Glomerular visceral epithelial cell (primary cell): Measurements from ENCODE around the gene PITX1.
"Not testable (repeated sequence)": the region's sequence is repeated elsewhere in the genome, so short reads cannot be mapped to it uniquely, and the experiment has no call there.

Source experiments
- DNase-seq: peaks from one replicate; pipeline ENCODE4 v3.0.0-alpha.2; 2016; ENCODE audit errors: extremely low spot score

Gene PITX1

GRCh38 chr5:135033901-135034235, at the start of gene PITX1:
TSS of gene PITX1 (minus strand) at chr5:135034228. CDS start at chr5:135033881, 347 bp downstream.
- DNase-seq: peak; percentile 16

GRCh38 chr5:135083334-135083733, 49.3 kb upstream of the PITX1 start:
- not testable (repeated sequence) for DNase-seq

DNA sequence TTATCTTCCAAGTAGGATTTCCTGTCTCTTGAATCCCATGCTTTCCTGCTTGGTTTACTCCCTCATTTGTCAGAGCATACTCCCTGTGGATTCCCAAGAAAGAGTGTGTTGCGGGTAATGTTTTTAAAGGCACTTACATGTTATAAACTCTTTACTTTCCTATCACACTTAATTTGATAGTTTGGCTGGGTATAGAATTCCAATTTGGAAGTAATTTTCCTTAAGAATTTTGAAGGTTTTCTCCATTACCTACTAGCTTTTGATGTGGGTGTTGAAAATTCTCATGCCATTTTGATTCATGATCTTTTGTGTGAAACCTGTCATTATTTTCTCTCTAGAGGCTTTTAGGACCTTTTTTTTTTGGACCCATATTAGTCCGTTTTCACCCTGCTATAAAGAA, 47.2 kb upstream of the PITX1 start:
- no peak for DNase-seq

DNA sequence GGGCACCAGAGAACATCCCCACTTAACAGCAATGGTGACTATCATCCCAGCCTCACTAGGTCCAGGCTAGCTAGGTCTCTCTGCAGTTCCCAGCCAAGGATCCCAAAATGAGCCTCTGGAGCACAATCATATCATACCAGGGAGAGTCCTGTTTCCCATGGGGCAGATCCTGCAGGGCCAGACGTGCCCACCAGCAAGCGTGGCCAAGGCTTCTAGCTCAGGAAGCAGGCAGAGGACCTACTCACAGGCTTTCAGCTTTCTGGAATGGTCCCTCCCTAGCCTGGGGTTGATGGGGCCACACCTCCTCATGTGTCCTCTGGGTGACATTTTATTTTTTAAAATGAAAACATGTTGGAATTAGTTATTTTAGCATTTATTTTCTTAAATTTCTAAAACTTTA, 45.7 kb upstream of the PITX1 start:
- DNase-seq: no peak

DNA sequence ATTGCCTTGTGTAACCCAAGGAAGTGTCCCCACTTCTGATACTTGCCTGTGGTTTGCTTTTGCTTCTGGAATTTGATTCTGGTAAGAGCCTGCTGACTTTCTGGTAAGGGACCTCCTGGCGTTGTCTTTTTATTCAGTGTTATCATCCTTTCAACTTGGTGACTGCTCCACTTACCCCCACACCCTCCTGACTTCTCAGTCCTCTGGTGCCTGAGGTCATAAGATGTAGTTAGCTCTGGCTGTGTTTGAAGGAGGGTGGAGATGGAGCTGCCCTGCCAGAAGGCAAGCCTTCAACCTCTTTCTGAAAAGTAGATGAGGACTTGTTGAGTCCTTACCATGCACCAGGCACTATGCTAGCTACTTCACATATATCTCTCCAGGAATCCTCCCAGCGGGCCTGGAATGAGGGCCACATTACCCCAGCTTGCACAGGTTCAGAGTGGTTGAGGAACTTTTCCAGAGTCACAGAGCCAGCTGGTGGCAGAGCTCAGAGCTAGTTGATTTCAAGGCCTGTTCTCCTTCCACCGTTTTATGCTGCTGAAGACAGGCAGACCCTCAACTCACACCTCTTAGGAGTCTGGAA, 45.2 kb upstream of the PITX1 start:
- DNase-seq: no peak

GRCh38 chr5:135076801-135077200, 42.8 kb upstream of the PITX1 start:
- no peak for DNase-seq

DNA sequence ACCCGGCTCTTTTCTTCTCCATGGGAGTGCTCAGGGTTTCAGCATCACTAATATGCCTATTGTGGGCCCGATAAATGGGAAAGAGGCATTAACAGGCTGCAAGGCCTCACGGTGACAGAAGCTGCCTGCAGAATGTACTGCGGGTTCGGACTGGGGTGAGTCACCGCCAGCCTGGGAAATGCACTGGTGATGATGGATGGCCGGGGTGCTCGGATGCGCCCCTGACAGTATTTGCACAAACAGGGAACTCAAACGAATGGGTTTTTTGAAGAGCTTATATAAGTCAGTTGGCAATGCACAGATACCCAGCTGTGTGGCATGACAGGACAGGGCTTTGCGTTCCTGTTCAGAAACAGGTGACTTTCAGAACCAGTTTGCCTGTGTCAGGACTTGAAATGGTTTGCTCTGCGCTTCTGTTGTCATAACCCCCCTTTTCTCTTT, 42.0 kb upstream of the PITX1 start:
- no peak for DNase-seq

DNA sequence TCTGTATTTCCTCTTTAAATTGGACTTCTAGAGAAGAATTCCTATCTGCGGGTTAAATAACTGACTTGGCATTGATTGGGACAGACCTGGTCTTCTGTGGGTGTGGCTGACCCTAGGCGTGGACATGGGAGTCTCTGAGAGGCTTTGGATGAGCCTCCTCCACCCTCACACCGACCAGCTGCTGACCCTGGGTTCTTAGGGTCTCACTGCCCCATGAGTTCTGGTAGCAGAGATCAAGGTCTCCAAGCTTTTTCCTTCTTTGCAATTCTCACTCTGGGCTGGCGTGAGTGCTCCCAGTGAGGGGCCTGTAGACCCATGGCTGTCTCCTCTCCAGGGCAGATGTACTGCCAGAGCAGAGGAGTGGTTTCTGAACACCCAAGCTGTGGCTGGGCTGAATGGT, 41.6 kb upstream of the PITX1 start:
- DNase-seq: no peak

- DNase-seq: no peak
These were observed 39.8 kb upstream of the PITX1 start for GRCh38 chr5:135073761-135074345.

DNA sequence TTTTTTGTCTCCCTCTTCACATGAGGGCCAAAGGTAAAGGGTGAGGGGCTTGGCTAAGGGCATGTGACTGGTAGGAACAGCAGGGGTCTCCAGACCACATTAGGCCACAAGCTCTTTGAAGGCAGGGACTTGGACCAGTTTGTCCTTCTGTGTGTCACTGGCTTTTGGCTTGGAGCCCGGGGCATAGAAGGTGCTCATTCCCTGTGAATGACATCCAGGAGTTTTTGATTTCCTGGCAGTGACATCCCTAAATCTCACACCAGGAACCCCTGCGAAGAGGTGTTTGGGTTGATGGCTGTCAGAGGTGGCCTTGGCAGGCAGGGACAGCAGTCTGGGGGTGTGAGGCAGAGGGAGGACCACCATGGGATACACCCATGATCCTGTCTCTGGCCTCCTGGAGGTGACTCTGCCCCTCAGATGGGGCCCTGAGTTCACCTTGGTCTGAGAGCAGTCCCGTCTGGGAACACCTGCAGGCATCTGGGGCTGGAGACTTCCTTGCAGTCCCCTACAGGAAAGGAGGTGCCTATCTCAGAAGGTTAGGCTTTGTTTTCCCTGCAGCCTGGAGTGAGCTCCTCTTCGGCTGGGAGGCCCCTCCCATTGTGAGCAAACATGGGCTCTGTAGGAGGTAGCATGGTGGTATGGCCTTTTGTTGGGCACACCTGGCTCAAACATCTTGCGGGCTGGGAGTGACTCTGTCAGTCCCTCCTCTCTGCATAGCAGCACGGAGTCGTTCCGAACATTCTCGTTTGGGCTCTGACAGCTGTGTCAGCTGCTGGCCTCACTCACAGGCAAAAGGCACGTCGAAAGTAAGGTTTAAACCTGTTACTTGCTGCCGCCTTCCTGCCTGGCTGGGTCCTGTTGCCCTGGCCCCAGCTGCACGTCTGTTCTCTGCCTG, 38.6 kb upstream of the PITX1 start:
- DNase-seq: no peak

DNA sequence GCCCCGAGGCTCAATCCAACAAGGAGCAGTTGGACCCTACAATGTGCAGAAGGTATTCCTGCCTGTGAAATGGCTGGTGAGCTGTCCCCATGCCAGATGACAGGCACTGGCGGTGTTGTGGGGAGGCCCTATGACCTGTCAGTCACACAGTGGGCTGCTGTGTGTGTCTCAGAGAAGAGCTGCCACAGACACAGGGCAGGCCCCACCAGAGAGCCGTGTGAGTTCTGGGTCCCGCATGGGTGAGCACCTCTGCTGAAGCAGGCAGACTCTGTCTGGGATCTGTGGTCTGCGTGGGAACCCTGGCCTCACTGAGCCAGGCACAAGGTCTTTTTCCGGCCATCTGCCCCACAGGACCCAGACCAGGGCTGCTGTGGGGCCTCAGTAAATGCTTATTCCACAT, 37.3 kb upstream of the PITX1 start:
- DNase-seq: no peak

GRCh38 chr5:135069895-135070657, 36.0 kb upstream of the PITX1 start:
- DNase-seq: no peak

DNA sequence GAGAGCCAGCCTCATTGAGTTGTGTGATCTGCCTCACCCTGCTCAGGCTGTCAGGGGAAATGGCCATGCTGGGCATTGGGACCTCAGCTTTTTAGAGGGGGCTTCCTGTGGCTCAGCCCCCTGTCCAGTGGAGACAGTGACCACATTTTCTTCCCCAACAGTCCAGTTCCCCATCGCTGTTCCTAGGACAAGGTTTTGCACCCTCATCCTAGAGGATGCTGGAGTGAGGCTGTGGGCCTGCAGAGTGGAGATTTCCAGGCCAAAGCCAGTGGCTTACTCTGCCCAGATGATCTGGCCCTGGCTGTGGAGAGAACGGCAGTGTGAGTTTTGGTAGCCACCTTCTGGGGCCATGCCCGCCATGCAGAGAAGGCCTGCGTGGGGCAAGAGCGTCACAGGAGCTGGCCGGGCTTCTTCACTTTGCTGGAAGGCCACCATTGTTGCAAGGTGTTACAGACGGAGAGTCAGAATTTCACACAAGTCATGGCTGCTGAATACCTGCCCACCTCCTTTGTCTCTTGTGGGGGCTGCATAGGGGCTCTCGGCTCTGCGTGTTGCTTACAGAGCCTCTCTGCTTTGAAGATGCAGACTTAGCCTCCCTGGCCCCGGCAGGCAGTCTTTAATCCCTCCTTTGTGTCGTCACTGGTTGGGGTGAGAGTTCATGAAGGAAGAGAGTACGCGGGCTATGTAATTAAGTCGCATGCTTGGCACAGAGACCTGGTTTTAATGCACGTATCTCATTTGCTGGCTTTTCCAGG, 35.2 kb upstream of the PITX1 start:
- DNase-seq: no peak

GRCh38 chr5:135067587-135067986, 33.6 kb upstream of the PITX1 start:
- no peak for DNase-seq

GRCh38 chr5:135066781-135067180, 32.8 kb upstream of the PITX1 start:
- DNase-seq: no peak

- no peak for DNase-seq
These were observed 31.6 kb upstream of the PITX1 start for GRCh38 chr5:135065306-135066265.

GRCh38 chr5:135064235-135064570, 30.2 kb upstream of the PITX1 start:
- DNase-seq: no peak

DNA sequence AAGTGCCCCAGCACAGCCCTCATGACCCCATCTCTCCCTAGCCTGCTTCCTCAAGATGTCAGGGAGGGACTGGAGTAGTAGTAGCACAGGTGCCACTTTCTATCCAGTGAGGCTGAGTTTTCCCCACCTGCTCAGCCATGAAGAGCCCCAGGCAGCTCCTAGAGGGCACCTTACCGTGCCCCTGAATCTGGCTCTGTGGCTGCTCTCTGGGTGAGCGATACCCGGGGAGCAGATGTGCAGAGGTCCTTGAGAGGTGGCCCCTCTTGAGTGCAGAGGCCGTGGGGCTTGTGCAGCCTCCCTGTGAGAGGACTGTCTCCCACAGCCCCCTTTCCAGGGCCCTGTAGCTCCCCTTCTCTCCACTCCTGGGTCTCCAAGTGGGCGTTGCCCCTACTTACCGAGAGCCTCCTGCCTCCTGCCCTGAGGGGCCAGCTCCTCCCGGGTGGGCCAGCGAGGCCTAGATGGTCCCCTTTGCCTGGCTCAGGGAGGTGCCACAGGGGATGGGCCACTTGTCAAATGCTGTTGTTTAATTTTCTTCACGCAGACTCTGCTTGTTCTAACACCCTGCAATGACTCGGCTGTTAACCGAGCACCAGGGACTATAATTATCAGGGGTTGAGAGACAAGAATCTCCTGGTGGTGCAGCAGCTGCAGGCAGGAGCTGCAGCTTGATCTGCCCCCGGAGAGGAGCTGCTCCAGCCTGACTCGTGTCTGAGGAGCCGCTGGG, 29.6 kb upstream of the PITX1 start:
- DNase-seq: no peak

GRCh38 chr5:135063056-135063445, 29.0 kb upstream of the PITX1 start:
- DNase-seq: no peak
